Right atrium auricular region (tissue), 2 donors: Measurements from ENCODE around the gene WARS2. TPM values are rescaled to one million over a fixed set of nuclear protein-coding genes. Genes with fewer than 3 reads are reported as not detected.
"Not testable (repeated sequence)": the region's sequence is repeated elsewhere in the genome, so short reads cannot be mapped to it uniquely, and the experiment has no call there.

Source experiments
- DNase-seq: peaks from one replicate; pipeline ENCODE4 v3.0.0-alpha.2; 2019; ENCODE audit warnings: low spot score
- H3K27ac ChIP-seq, 2 donors: fragments of 200-600 bp; sonication (generic); 1 replicate in 1 of 2; 2 replicates in 1 of 2; pipeline ENCODE4 v1.5.1; 2016 to 2019
- H3K27me3 ChIP-seq, 2 donors: fragments of 200-600 bp; sonication (generic); one replicate each; pipeline versions ENCODE4 v1.5.1 to v1.6.0; 2017 to 2019
- H3K36me3 ChIP-seq: fragments of 200-600 bp; sonication (generic); one replicate; pipeline ENCODE4 v1.5.1; 2016
- H3K4me1 ChIP-seq, 2 donors: fragments of 200-600 bp; sonication (generic); one replicate each; pipeline versions ENCODE4 v1.5.1 to v1.6.0; 2017 to 2019
- H3K4me3 ChIP-seq, 2 donors: fragments of 200-600 bp; sonication (generic); 1 replicate in 1 of 2; 2 replicates in 1 of 2; pipeline ENCODE4 v1.5.1; 2017 to 2019; ENCODE audit warnings: mild to moderate bottlenecking in 1 of 2, moderate library complexity in 1 of 2
- H3K9me3 ChIP-seq, 2 donors: fragments of 200-600 bp; sonication (generic); one replicate each; pipeline ENCODE4 v1.5.1; 2019
- CTCF ChIP-seq, 2 donors: fragments of 200-600 bp; sonication (generic); IDR thresholded peaks; one replicate each; pipeline ENCODE4 v1.5.1; 2019; ENCODE audit warnings: antibody characterized with exemption in 2 of 2
- total RNA-seq, 2 donors: library from RNA; depleted of rRNA; stranded (reverse); fragments of >200 nt; gene quantifications; one replicate each; pipeline ENCODE4 v1.1.0, GENCODE V29; 2016

The WARS2 gene
- total RNA-seq, 2 donors from 2014 or later = 9.5 to 13.2 TPM

GRCh38 chr1:119181218-119181617 lies 40.8 kb upstream of the WARS2 start:
- no peaks in the 10 kb centered on the region for H3K36me3 ChIP-seq
- DNase-seq = no peak
- H3K4me3 ChIP-seq = no peak overlapping the region
- no peak for TF ChIP-seq CTCF (IDR thresholded peaks at IDR 0.05)
- no peaks in the 10 kb centered on the region for H3K9me3 ChIP-seq
- no peak overlapping the region for H3K27ac ChIP-seq
- no peaks in the 10 kb centered on the region for H3K4me1 ChIP-seq
- H3K27me3 ChIP-seq = no peaks in the 10 kb centered on the region

GRCh38 chr1:119179051-119179450 lies 38.6 kb upstream of the WARS2 start:
- no peak for TF ChIP-seq CTCF (IDR thresholded peaks at IDR 0.05)
- Histone ChIP-seq H3K36me3 (no peaks in the 10 kb centered on the region), H3K27ac (no peak overlapping the region), H3K4me3 (no peak overlapping the region), H3K9me3 (no peaks in the 10 kb centered on the region), H3K27me3 (no peaks in the 10 kb centered on the region), H3K4me1 (no peaks in the 10 kb centered on the region)
- DNase-seq = no peak

GRCh38 chr1:119172927-119173326 lies 32.5 kb upstream of the WARS2 start:
- H3K9me3 ChIP-seq, H3K27ac ChIP-seq, H3K4me1 ChIP-seq, DNase-seq, H3K36me3 ChIP-seq, H3K4me3 ChIP-seq, H3K27me3 ChIP-seq: not testable (repeated sequence)

GRCh38 chr1:119171381-119172010 lies 31.0 kb upstream of the WARS2 start:
- H3K36me3 ChIP-seq, H3K9me3 ChIP-seq, H3K27ac ChIP-seq, H3K4me1 ChIP-seq, H3K4me3 ChIP-seq, DNase-seq, H3K27me3 ChIP-seq: not testable (repeated sequence)

GRCh38 chr1:119163396-119163795 lies 22.9 kb upstream of the WARS2 start:
- no peak for DNase-seq
- Histone ChIP-seq H3K27ac (no peak overlapping the region), H3K9me3 (no peaks in the 10 kb centered on the region), H3K4me3 (no peak overlapping the region), H3K36me3 (peaks cover 23% of the 10 kb centered on the region), H3K27me3 (no peaks in the 10 kb centered on the region), H3K4me1 (peaks cover 0 to 5% of the 10 kb centered on the region in 2 donors)
- TF ChIP-seq CTCF (IDR thresholded peaks at IDR 0.05) = no peak

- Histone ChIP-seq H3K27ac (peak overlapping the region; percentile 11 to 41), H3K27me3 (no peaks in the 10 kb centered on the region), H3K4me1 (peaks cover 0 to 5% of the 10 kb centered on the region in 2 donors), H3K36me3 (peaks cover 34% of the 10 kb centered on the region), H3K4me3 (no peak overlapping the region), H3K9me3 (no peaks in the 10 kb centered on the region)
- no peak for TF ChIP-seq CTCF (IDR thresholded peaks at IDR 0.05)
- DNase-seq = no peak
These were observed 20.4 kb upstream of the WARS2 start for GRCh38 chr1:119160866-119161265.

- H3K4me1 ChIP-seq = peaks cover 0 to 5% of the 10 kb centered on the region in 2 donors
- DNase-seq = no peak
- H3K9me3 ChIP-seq = no peaks in the 10 kb centered on the region
- peaks cover 34% of the 10 kb centered on the region for H3K36me3 ChIP-seq
- TF ChIP-seq CTCF (IDR thresholded peaks at IDR 0.05) = no peak
- peak overlapping the region in 1 of 2 donors; percentile 11 for H3K27ac ChIP-seq
- no peak overlapping the region for H3K4me3 ChIP-seq
- no peaks in the 10 kb centered on the region for H3K27me3 ChIP-seq
These were observed 20.0 kb upstream of the WARS2 start for GRCh38 chr1:119160409-119160808.
